ENCODE data around the gene REX1BD. TPM values are rescaled to one million over a fixed set of nuclear protein-coding genes. Genes with fewer than 3 reads are reported as not detected.

Gene REX1BD
- total and polyA plus RNA-seq, 2 of the 4 experiments (the other 2 are of a cell fraction): 14.2 to 44.6 TPM

DNA sequence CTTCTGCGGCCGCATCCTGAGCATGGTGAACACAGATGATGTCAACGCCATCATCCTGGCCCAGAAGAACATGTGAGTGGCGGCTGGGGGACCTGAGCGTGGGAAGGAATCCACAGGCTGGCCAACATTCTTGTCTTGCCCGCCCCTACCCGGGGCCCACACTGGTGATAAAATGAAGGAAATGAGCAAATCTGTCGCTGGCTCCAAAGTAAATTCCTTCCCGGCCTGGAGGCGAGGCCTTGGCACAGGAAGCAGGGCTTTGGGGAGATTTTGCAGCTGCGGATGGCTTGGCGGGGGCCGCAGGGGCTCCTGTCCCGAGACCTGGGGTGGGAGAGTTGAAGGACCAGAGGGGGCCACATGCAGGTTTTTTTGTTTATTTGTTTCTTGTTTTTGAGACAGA, 26.5 kb upstream of the REX1BD start:
- Histone ChIP-seq H4K5ac (ENCODE audit: low read depth, low read length) (no peak overlapping the region), H3K23ac (ENCODE audit: low read depth, low read length) (no peak overlapping the region), H2BK5ac (ENCODE audit: low read depth, low read length, poor library complexity, severe bottlenecking) (no peak overlapping the region), H2AFZ (replicated peaks; ENCODE audit: low read length, poor library complexity) (no peak overlapping the region), H4K91ac (ENCODE audit: insufficient read depth, low read depth, low read length) (no peak overlapping the region), H3K79me1 (ENCODE audit: low read depth in 1 of 2, low read length in 2 of 2) (peaks cover 24 to 47% of the 10 kb centered on the region in 2 experiments), H2AK9ac (replicated peaks; ENCODE audit: low read depth, low read length, poor library complexity) (no peak overlapping the region), H3K4me1 (ENCODE audit: control insufficient read depth, insufficient read depth, low read length) (0 out of 2 replicates have a peak, but pooled peaks cover 2% of the 10 kb centered on the region), H2BK120ac (ENCODE audit: low read depth, low read length) (no peak overlapping the region), H3K36me3 (ENCODE audit: control insufficient read depth, insufficient read depth, low read length) (peaks cover 37% of the 10 kb centered on the region), H2AK5ac (ENCODE audit: low read depth, low read length) (no peak overlapping the region), H3K9me3 (ENCODE audit: control insufficient read depth, insufficient read depth, low read length) (no peaks in the 10 kb centered on the region), H3K56ac (ENCODE audit: extremely low read depth, insufficient read depth, low read length) (no peak overlapping the region), H3K4me3 (ENCODE audit: insufficient read depth, low read depth, low read length) (no peak overlapping the region), H3K18ac (ENCODE audit: low read depth, low read length) (no peak overlapping the region), H3K9me1 (ENCODE audit: insufficient read depth, low read length) (0 out of 2 replicates have a peak, but pooled peaks cover 2% of the 10 kb centered on the region), H2BK20ac (ENCODE audit: low read depth, low read length) (no peak overlapping the region), H3K14ac (replicated peaks; ENCODE audit: low read depth, low read length) (no peak overlapping the region), H4K8ac (ENCODE audit: low read depth in 2 of 2, low read length in 2 of 2) (no peak overlapping the region), H2BK15ac (ENCODE audit: low read depth, low read length) (no peak overlapping the region), H4K20me1 (ENCODE audit: insufficient read depth, low read length) (no peaks in the 10 kb centered on the region), H3K27me3 (ENCODE audit: control insufficient read depth, insufficient read depth, low read length) (no peaks in the 10 kb centered on the region), H3K4me2 (ENCODE audit: low read depth, low read length) (no peak overlapping the region), H3K9ac (ENCODE audit: low read depth, low read length) (no peak overlapping the region), H3K4ac (ENCODE audit: low read depth, low read length) (no peak overlapping the region), H3K27ac (ENCODE audit: insufficient read depth, low read length) (no peak overlapping the region)
- ATAC-seq (ENCODE audit: low read depth) (no peak), DNase-seq (no peak)
- dilution Hi-C loops (cut with HindIII; ENCODE audit: low sequenced_read_pairs, unreplicated experiment) (no loop called here), in situ Hi-C loops (cut with MboI; ENCODE audit: low sequenced_read_pairs) (no loop called here), intact Hi-C loops (cut with micrococcal nuclease) (no loop called here)
- no TSS peak for BruUV-seq (replicated peaks)
- TF ChIP-seq NFE2L2 (IDR thresholded peaks at IDR 0.05; ENCODE audit: low read depth, low read length): no peak
- TF ChIP-seq BHLHE40 (IDR thresholded peaks at IDR 0.05; ENCODE audit: low read depth, low read length): no peak
- ChIA-PET POLR2A (ENCODE audit: unreplicated experiment) (interaction anchor here (0.8 kb wide), 1 partner anchor 9 kb away, joined by 3 read pairs; the partner anchor contains the start of gene UBA52), CTCF (no interaction called here)
- WGBS, 2 experiments (ENCODE audit: extremely low coverage in 2 of 2, insufficient read length in 1 of 2): 88% methylated on average over 3 of the region's 14 CpGs; no CpG with 5 or more reads in 1 of the 2 experiments

Data from IMR-90 (cell line).